Glutamatergic neuron (in vitro differentiated cells): Measurements from ENCODE around the gene EPN1. TPM values are rescaled to one million over a fixed set of nuclear protein-coding genes. Genes with fewer than 3 reads are reported as not detected.
A peak's percentile ranks its signal among the peaks of the same experiment; 100 is the strongest.

Experiments
- DNase-seq: peaks from one replicate; pipeline ENCODE4 v3.0.0; 2022
- H3K27ac Mint-ChIP-seq: one replicate; pipeline ENCODE4 v1.8.0; 2020; ENCODE audit warnings: mild to moderate bottlenecking, mixed read lengths, inconsistent platforms; ENCODE audit not compliant: unreplicated experiment
- H3K27me3 Mint-ChIP-seq: one replicate; pipeline ENCODE4 v1.8.0; 2020; ENCODE audit warnings: mild to moderate bottlenecking, moderate library complexity, mixed read lengths, inconsistent platforms; ENCODE audit not compliant: unreplicated experiment
- H3K36me3 Mint-ChIP-seq: one replicate; pipeline ENCODE4 v1.8.0; 2020; ENCODE audit warnings: mild to moderate bottlenecking, mixed read lengths, inconsistent platforms; ENCODE audit not compliant: unreplicated experiment
- H3K4me1 Mint-ChIP-seq: one replicate; pipeline ENCODE4 v1.8.0; 2020; ENCODE audit warnings: mild to moderate bottlenecking, low read depth, mixed read lengths, inconsistent platforms; ENCODE audit not compliant: unreplicated experiment
- H3K4me3 Mint-ChIP-seq: one replicate; pipeline ENCODE4 v1.8.0; 2020; ENCODE audit warnings: mild to moderate bottlenecking, mixed read lengths, inconsistent platforms; ENCODE audit not compliant: unreplicated experiment
- H3K9me3 Mint-ChIP-seq: one replicate; pipeline ENCODE4 v1.8.0; 2020; ENCODE audit warnings: mild to moderate bottlenecking, moderate library complexity, mixed read lengths, inconsistent platforms; ENCODE audit not compliant: unreplicated experiment
- CTCF ChIP-seq: fragments of 200-600 bp; sonication (generic); IDR thresholded peaks from one replicate; pipeline ENCODE4 v1.5.0; 2021; ENCODE audit not compliant: partially characterized antibody, unreplicated experiment
- total RNA-seq: library from RNA; stranded (reverse); fragmentation: NEBNext Ultra II Directional; extraction: Animal tissue kit (Norgen Biotek cat#: 25700); gene quantifications from one replicate; pipeline ENCODE4 v1.2.1, GENCODE V29; 2021; ENCODE audit not compliant: unreplicated experiment

The EPN1 gene
- total RNA-seq, 1 donor from 2014 or later = 150 TPM

- Mint-ChIP-seq H3K27me3 (peaks cover 1% of the 10 kb centered on the region), H3K4me1 (no peaks in the 10 kb centered on the region), H3K4me3 (no peak overlapping the region), H3K9me3 (no peaks in the 10 kb centered on the region), H3K36me3 (no peaks in the 10 kb centered on the region), H3K27ac (no peak overlapping the region)
- DNase-seq = no peak
- TF ChIP-seq CTCF = no peak
Measured at GRCh38 chr19:55687281-55688201, 12.5 kb downstream of the EPN1 start.

DNA sequence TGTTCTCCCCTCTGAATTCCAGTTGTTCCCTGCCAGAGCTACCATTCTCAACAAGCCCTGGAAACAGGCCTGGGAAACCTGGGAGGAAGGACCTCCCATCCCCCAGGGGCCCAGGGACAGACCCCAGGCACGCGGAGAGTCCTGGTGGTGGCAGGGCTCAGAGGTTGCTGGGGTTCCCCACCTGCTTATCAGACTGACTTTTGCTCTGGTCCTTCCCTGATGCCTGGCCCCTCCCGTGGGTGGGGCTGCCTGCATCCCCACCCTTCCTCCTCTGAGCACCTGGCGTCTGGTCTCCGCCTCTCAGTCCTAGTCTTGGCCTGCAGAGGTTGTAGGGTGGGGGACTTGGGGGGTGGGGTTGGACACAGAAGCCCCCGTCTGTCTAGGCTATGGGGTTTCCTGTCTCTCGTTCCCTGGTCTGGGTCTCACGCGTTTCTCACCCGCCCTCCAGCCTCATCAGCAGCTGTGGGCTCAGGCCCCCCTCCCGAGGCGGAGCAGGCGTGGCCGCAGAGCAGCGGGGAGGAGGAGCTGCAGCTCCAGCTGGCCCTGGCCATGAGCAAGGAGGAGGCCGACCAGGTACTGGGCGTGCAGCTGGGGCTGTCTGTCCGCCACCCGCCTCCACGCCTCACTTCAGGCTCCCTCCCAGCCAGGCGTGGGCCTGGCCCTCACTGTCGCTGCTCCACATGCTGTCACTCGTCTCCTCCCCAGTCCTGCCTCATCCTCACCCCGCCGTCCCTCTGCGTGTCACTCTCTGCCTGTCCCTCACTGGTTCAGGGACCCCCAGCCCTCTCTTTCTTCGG lies 13.6 kb downstream of the EPN1 start:
- Mint-ChIP-seq H3K27ac (peak overlapping the region; percentile 92), H3K36me3 (no peaks in the 10 kb centered on the region), H3K4me1 (no peaks in the 10 kb centered on the region), H3K4me3 (peak overlapping the region; percentile 25), H3K9me3 (peaks cover 2% of the 10 kb centered on the region), H3K27me3 (peaks cover 1% of the 10 kb centered on the region)
- peak; percentile 76 for DNase-seq
- TF ChIP-seq CTCF = no peak

- no peak overlapping the region for H3K27ac Mint-ChIP-seq
- H3K4me1 Mint-ChIP-seq = no peaks in the 10 kb centered on the region
- H3K27me3 Mint-ChIP-seq = peaks cover 1% of the 10 kb centered on the region
- H3K36me3 Mint-ChIP-seq = no peaks in the 10 kb centered on the region
- no peak for TF ChIP-seq CTCF
- no peak overlapping the region for H3K4me3 Mint-ChIP-seq
- H3K9me3 Mint-ChIP-seq = peaks cover 4% of the 10 kb centered on the region
- DNase-seq = no peak
Measured at GRCh38 chr19:55689411-55690108, 14.5 kb downstream of the EPN1 start.

DNA sequence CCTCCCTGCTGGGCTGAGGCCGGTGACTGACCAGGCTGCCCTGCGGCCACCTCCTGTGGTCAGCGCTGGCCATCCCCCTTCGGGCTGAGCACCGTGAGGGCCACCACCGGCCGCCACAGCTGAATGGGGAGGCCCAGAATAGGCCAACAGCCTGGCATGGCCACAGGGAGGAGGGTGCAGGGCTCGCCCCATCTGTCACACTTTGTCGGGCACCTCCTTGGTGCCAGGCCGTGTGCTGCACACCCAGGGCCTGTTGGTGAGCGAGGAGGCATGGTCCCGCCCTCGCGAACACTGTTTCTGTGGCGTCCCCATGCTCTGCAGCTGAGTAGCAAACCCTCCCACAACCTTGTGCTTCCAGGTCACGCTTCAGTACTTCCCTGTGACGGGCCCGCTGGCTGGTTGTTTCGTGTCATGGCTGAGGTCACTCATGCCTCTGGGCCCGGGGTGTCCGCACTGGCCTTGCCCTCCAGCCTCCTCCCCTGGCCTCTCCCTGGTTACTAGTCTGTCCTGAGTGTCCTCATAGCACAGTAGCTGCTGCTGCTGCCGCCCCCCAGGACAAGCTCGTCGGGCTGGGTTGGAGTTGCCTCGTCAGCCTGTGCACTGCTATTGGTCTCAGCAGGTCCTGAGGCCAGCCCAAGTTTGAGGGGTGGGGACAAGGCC lies 15.2 kb downstream of the EPN1 start:
- Mint-ChIP-seq H3K27me3 (peaks cover 1% of the 10 kb centered on the region), H3K9me3 (peaks cover 4% of the 10 kb centered on the region), H3K27ac (no peak overlapping the region), H3K4me1 (no peaks in the 10 kb centered on the region), H3K4me3 (no peak overlapping the region), H3K36me3 (no peaks in the 10 kb centered on the region)
- DNase-seq = no peak
- TF ChIP-seq CTCF = no peak
